Astrocyte (in vitro differentiated cells and primary cell): ENCODE measurements around the gene ZDHHC14. TPM values are rescaled to one million over a fixed set of nuclear protein-coding genes. Genes with fewer than 3 reads are reported as not detected.

Source experiments
- DNase-seq: peaks from one replicate; pipeline ENCODE4 v3.0.0-alpha.2; 2010; ENCODE audit warnings: low read depth
- FAIRE-seq: peaks from 2 replicates; lab custom pipeline; 2011; peaks lifted over from hg19 to GRCh38; lab: Jason Lieb, UNC
- H2AFZ ChIP-seq: 2 replicates; pipeline ENCODE4 v1.6.0; 2012; ENCODE audit warnings: low read depth, low read length, inconsistent platforms
- H3K27ac ChIP-seq: 2 replicates; pipeline ENCODE4 v1.5.1; 2011; ENCODE audit warnings: low read depth, low read length, inconsistent platforms
- H3K27me3 ChIP-seq: 2 replicates; pipeline ENCODE4 v1.6.0; 2011; ENCODE audit warnings: low read length, inconsistent platforms; ENCODE audit not compliant: insufficient read depth
- H3K36me3 ChIP-seq: 2 replicates; pipeline ENCODE4 v1.5.1; 2011; ENCODE audit warnings: low read length, inconsistent platforms; ENCODE audit not compliant: insufficient read depth
- H3K4me1 ChIP-seq: 2 replicates; pipeline ENCODE4 v1.5.1; 2011; ENCODE audit warnings: low read length, inconsistent platforms; ENCODE audit not compliant: insufficient read depth
- H3K4me2 ChIP-seq: 2 replicates; pipeline ENCODE4 v1.6.0; 2012; ENCODE audit warnings: low read length, inconsistent platforms
- H3K4me3 ChIP-seq: 2 replicates; pipeline ENCODE4 v1.5.1; 2011; ENCODE audit warnings: low read depth, mild to moderate bottlenecking, low read length, inconsistent platforms; ENCODE audit not compliant: insufficient read depth
- H3K79me2 ChIP-seq: 2 replicates; pipeline ENCODE4 v1.6.0; 2012; ENCODE audit warnings: mild to moderate bottlenecking, low read length, inconsistent platforms; ENCODE audit not compliant: insufficient read depth
- H3K9ac ChIP-seq: 2 replicates; pipeline ENCODE4 v1.6.0; 2012; ENCODE audit warnings: mild to moderate bottlenecking, low read length, inconsistent platforms
- H3K9me3 ChIP-seq: 2 replicates; pipeline ENCODE4 v1.5.1; 2012; ENCODE audit warnings: low read depth, mild to moderate bottlenecking, low read length, inconsistent platforms; ENCODE audit not compliant: insufficient read depth
- H4K20me1 ChIP-seq: 2 replicates; pipeline ENCODE4 v1.6.0; 2012; ENCODE audit warnings: low read length, inconsistent platforms; ENCODE audit not compliant: insufficient read depth
- H3K27ac Mint-ChIP-seq: one replicate; pipeline ENCODE4 v1.8.0; 2021; ENCODE audit warnings: mild to moderate bottlenecking, mixed read lengths; ENCODE audit not compliant: unreplicated experiment
- H3K27me3 Mint-ChIP-seq: one replicate; pipeline ENCODE4 v1.8.0; 2021; ENCODE audit warnings: low read depth, mixed read lengths; ENCODE audit not compliant: unreplicated experiment
- H3K36me3 Mint-ChIP-seq: one replicate; pipeline ENCODE4 v1.8.0; 2021; ENCODE audit warnings: low read depth, mixed read lengths; ENCODE audit not compliant: unreplicated experiment
- H3K4me1 Mint-ChIP-seq: one replicate; pipeline ENCODE4 v1.8.0; 2021; ENCODE audit warnings: low read depth, mixed read lengths; ENCODE audit not compliant: unreplicated experiment
- H3K4me3 Mint-ChIP-seq: one replicate; pipeline ENCODE4 v1.8.0; 2021; ENCODE audit warnings: mild to moderate bottlenecking, moderate library complexity, mixed read lengths; ENCODE audit not compliant: unreplicated experiment
- H3K9me3 Mint-ChIP-seq: one replicate; pipeline ENCODE4 v1.8.0; 2021; ENCODE audit warnings: mild to moderate bottlenecking, mixed read lengths; ENCODE audit not compliant: unreplicated experiment
- EZH2 ChIP-seq: IDR thresholded peaks from 2 replicates; pipeline ENCODE4 v1.6.1; 2012; ENCODE audit warnings: mild to moderate bottlenecking, low read length, inconsistent platforms; ENCODE audit not compliant: insufficient read depth
- total RNA-seq: library from RNA; stranded (reverse); gene quantifications from 2 replicates; pipeline ENCODE4 v1.2.1, GENCODE V29; 2021
- TF ChIP-seq, protein P1 (sequence below): IDR thresholded peaks from 2 replicates; pipeline ENCODE4 v1.5.1; 2011; ENCODE audit warnings: low read depth, mild to moderate bottlenecking, inconsistent platforms, low read length, moderate library complexity; ENCODE audit not compliant: insufficient read depth

Gene ZDHHC14
- total RNA-seq, 1 donor from 2014 or later, result 7.2 TPM

DNA sequence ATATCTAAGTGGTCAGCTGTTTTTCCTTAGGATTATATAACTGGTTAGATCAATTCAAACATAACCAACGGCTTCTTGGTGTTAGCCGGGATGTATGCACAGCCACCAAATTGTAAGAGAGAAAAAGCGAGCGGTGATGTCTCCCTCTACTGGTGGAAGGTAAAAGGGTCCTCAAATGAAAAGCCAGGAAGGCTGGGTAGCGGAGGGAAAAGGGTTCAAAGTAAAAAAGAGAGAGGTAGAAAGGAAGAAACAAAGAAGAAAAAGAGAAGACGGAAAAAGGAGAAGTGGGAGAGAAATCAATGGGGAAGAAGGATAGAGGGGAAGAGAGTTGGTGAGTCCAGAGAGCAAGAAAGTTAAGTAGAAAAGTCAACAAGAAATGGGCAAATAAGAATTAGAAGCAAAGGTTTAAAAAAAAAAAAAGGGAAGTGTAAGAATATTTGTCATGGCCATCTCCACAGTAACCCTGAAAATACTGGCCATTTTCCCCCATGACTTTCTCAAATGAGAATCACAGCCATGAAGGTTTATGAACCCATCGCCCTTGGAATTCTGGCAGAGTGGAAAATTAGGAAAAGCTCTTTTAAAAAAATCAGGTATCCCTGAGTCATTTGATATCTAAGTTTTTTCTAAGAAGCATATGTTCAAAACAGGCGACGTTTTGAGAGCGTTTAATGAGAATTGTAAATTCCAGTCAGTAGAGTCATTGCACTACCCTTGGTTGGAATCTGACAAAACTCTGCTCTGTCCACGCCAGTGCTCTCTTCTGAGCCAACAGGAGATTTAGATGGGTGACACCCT lies 286.4 kb downstream of the ZDHHC14 start:
- Histone ChIP-seq H3K27me3 (no peaks in the 10 kb centered on the region), H3K36me3 (no peaks in the 10 kb centered on the region), H3K4me1 (peaks cover 17% of the 10 kb centered on the region), H4K20me1 (no peaks in the 10 kb centered on the region), H3K4me2 (peak overlapping the region; percentile 72), H3K4me3 (no peak overlapping the region), H3K27ac (no peak overlapping the region), H3K9me3 (no peaks in the 10 kb centered on the region), H3K79me2 (no peaks in the 10 kb centered on the region), H2AFZ (no peak overlapping the region), H3K9ac (peak overlapping the region; percentile 57)
- Mint-ChIP-seq H3K9me3 (peaks cover 2% of the 10 kb centered on the region), H3K27ac (no peak overlapping the region), H3K27me3 (peaks cover 15% of the 10 kb centered on the region), H3K4me1 (no peaks in the 10 kb centered on the region), H3K4me3 (no peak overlapping the region), H3K36me3 (peaks cover 4% of the 10 kb centered on the region)
- no peak for FAIRE-seq
- TF ChIP-seq, protein P1, sequence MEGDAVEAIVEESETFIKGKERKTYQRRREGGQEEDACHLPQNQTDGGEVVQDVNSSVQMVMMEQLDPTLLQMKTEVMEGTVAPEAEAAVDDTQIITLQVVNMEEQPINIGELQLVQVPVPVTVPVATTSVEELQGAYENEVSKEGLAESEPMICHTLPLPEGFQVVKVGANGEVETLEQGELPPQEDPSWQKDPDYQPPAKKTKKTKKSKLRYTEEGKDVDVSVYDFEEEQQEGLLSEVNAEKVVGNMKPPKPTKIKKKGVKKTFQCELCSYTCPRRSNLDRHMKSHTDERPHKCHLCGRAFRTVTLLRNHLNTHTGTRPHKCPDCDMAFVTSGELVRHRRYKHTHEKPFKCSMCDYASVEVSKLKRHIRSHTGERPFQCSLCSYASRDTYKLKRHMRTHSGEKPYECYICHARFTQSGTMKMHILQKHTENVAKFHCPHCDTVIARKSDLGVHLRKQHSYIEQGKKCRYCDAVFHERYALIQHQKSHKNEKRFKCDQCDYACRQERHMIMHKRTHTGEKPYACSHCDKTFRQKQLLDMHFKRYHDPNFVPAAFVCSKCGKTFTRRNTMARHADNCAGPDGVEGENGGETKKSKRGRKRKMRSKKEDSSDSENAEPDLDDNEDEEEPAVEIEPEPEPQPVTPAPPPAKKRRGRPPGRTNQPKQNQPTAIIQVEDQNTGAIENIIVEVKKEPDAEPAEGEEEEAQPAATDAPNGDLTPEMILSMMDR, result peak; percentile 73
- TF ChIP-seq EZH2, result no peak
- peak; percentile 66 for DNase-seq

DNA sequence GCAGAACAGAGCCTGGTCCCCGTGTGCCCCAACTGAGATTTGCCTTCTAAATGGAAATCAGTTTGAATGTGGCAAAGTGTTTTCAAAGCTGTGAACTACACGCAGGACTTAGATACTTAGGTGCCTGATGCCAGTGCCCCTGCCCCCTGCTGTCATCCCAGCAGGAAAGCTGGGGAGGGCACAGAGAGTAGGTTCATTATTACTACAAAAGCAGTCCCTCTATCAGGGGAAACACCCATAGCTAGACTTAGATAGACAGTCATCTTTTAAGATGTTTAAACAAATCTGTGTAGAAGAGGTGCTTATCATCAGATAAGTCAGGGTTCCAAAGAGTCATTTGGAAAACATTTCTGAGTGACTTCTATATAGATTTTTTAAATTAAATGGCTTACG lies 287.0 kb downstream of the ZDHHC14 start:
- Histone ChIP-seq H3K4me1 (peaks cover 17% of the 10 kb centered on the region), H3K27me3 (no peaks in the 10 kb centered on the region), H3K27ac (no peak overlapping the region), H3K4me3 (no peak overlapping the region), H3K9ac (peak overlapping the region; percentile 57), H2AFZ (no peak overlapping the region), H4K20me1 (no peaks in the 10 kb centered on the region), H3K9me3 (no peaks in the 10 kb centered on the region), H3K4me2 (peak overlapping the region; percentile 72), H3K79me2 (no peaks in the 10 kb centered on the region), H3K36me3 (no peaks in the 10 kb centered on the region)
- DNase-seq, result no peak
- H3K9me3 Mint-ChIP-seq, result peaks cover 2% of the 10 kb centered on the region
- H3K36me3 Mint-ChIP-seq, result peaks cover 4% of the 10 kb centered on the region
- H3K4me1 Mint-ChIP-seq, result no peaks in the 10 kb centered on the region
- H3K27me3 Mint-ChIP-seq, result peaks cover 15% of the 10 kb centered on the region
- H3K4me3 Mint-ChIP-seq, result no peak overlapping the region
- no peak for FAIRE-seq
- H3K27ac Mint-ChIP-seq, result no peak overlapping the region
- TF ChIP-seq, protein P1, result no peak
- no peak for TF ChIP-seq EZH2

DNA sequence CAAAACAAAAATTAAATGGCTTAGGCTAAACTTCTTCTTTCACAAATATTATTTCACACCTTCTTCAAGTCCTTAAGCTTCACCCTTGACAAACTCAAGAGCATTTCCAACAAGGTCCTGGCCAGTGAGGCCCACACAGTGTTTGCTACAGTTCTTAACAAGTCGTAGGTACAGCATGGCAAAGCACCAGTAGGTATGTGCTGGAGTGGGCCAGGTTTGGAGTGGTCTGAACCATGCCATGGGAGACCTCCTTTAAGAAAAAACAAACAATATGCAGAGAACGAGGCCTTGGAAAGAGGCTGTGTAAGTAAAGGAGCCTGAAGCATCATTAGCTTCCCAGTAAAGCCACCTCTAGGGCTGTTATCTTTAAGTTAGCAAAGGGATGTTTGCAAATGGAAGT lies 287.7 kb downstream of the ZDHHC14 start:
- H3K9ac ChIP-seq, result no peak overlapping the region
- no peak overlapping the region for H3K4me2 ChIP-seq
- H3K9me3 ChIP-seq, result no peaks in the 10 kb centered on the region
- TF ChIP-seq, protein P1, result no peak
- no peak for TF ChIP-seq EZH2
- FAIRE-seq, result no peak
- Mint-ChIP-seq H3K36me3 (peaks cover 7% of the 10 kb centered on the region), H3K9me3 (peaks cover under 1% of the 10 kb centered on the region), H3K27ac (no peak overlapping the region), H3K27me3 (peaks cover 15% of the 10 kb centered on the region), H3K4me3 (no peak overlapping the region), H3K4me1 (no peaks in the 10 kb centered on the region)
- H2AFZ ChIP-seq, result no peak overlapping the region
- no peaks in the 10 kb centered on the region for H4K20me1 ChIP-seq
- H3K27ac ChIP-seq, result no peak overlapping the region
- DNase-seq, result no peak
- H3K36me3 ChIP-seq, result no peaks in the 10 kb centered on the region
- no peak overlapping the region for H3K4me3 ChIP-seq
- peaks cover 17% of the 10 kb centered on the region for H3K4me1 ChIP-seq
- no peaks in the 10 kb centered on the region for H3K79me2 ChIP-seq
- H3K27me3 ChIP-seq, result no peaks in the 10 kb centered on the region
